HG02973 (cell line): ENCODE data around the gene TRAF3IP1.
"Not testable (repeated sequence)": the region's sequence is repeated elsewhere in the genome, so short reads cannot be mapped to it uniquely, and the experiment has no call there.

Source experiments
- ATAC-seq: cut with Tn5 transposase; IDR thresholded peaks from one replicate; pipeline ENCODE4 v1.9.1; 2021; ENCODE audit warnings: moderate library complexity; ENCODE audit not compliant: unreplicated experiment

TRAF3IP1 gene

GRCh38 chr2:238320246-238320647 is at the start of gene TRAF3IP1:
Gene TRAF3IP1, plus strand, starts transcription at chr2:238320518. Its CDS starts 145 bp downstream, at chr2:238320663.
- peak; percentile 94 for ATAC-seq

GRCh38 chr2:238270606-238271005 is 49.7 kb upstream of the TRAF3IP1 start:
- ATAC-seq, result no peak

- no peak for ATAC-seq
These were observed 49.2 kb upstream of the TRAF3IP1 start for GRCh38 chr2:238271061-238271554.

GRCh38 chr2:238271686-238272085 is 48.6 kb upstream of the TRAF3IP1 start:
- ATAC-seq, result not testable (repeated sequence)

GRCh38 chr2:238272156-238272555 is 48.2 kb upstream of the TRAF3IP1 start:
- ATAC-seq, result no peak

- ATAC-seq, result not testable (repeated sequence)
These were observed 46.9 kb upstream of the TRAF3IP1 start for GRCh38 chr2:238273433-238273832.

- no peak for ATAC-seq
These were observed 46.0 kb upstream of the TRAF3IP1 start for GRCh38 chr2:238274152-238274865.

GRCh38 chr2:238277695-238278094 is 42.6 kb upstream of the TRAF3IP1 start:
- ATAC-seq, result no peak

- ATAC-seq, result no peak
These were observed 41.5 kb upstream of the TRAF3IP1 start for GRCh38 chr2:238278626-238279323.

- ATAC-seq, result no peak
These were observed 41.0 kb upstream of the TRAF3IP1 start for GRCh38 chr2:238279324-238279682.

GRCh38 chr2:238280083-238280825 is 40.1 kb upstream of the TRAF3IP1 start:
- ATAC-seq, result no peak

- no peak for ATAC-seq
These were observed 38.4 kb upstream of the TRAF3IP1 start for GRCh38 chr2:238281826-238282480.

GRCh38 chr2:238282861-238283738 is 37.2 kb upstream of the TRAF3IP1 start:
- no peak for ATAC-seq

- ATAC-seq, result no peak
These were observed 35.4 kb upstream of the TRAF3IP1 start for GRCh38 chr2:238284802-238285515.

- ATAC-seq, result no peak
These were observed 34.6 kb upstream of the TRAF3IP1 start for GRCh38 chr2:238285653-238286082.

- ATAC-seq, result no peak
These were observed 34.2 kb upstream of the TRAF3IP1 start for GRCh38 chr2:238286095-238286494.

- ATAC-seq, result no peak
These were observed 33.8 kb upstream of the TRAF3IP1 start for GRCh38 chr2:238286551-238286950.

- no peak for ATAC-seq
These were observed 33.2 kb upstream of the TRAF3IP1 start for GRCh38 chr2:238286987-238287736.
